ENCODE measurements around the gene PLA2G4D.

Gene PLA2G4D

DNA sequence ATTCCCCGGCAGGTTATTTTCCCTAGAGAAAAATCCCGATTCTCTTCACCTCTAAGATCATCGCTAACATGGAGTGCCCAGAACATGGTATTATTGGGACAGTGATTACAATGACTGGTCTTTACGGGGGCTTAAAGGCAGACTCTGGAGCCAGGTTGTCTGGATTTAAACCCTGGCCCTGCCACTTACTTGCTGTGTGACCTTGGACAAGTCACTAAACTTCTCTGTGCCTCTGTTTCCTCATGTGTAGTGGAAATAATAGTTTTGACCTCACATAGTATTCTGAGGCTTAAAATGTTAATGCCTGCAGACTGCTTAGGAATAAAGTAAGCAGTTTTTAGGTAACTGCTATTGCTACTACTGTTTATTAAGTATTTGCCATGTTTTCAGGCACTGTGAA is 4.4 kb downstream of the PLA2G4D start:
- no peak for DNase-seq

DNA sequence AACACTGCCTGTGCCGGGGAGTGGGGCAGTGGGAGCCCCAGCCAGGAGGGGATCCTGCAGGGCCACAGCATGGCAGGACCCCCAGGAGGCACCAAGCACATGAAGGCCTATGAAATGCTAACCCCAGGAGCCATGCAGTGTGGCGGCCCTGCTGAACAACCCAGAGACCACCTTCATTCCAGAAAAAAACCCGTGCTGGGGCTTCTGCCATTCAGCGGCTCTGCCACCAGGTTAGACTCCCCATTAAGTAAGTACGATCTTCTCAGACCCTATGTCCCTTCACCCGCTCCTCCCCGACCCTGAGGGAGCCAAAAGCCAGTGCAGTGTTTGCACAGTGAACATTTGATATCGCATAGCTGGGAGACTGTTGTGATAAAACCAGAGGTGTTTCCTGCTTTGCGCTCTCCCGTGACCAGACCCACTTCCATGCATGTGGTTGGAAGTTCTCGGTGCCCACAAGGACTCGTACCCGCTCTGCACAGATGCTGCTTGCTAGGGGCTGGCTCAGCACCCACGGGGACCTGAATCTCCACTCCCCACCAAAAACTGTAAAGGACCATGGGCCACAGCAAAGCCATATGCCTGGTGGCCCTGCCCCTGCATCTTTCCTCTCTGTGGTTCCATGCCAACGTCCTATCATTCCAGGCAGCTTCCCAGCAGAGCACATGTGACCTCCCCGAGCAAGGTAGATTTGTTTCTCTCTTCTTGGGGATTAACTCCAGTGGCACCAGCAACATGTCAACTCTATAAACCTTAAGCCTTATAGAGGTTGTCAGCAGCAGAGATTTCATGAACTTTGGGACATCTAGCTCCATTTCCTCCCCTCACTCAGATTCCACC is 5.3 kb downstream of the PLA2G4D start:
- DNase-seq = no peak

DNA sequence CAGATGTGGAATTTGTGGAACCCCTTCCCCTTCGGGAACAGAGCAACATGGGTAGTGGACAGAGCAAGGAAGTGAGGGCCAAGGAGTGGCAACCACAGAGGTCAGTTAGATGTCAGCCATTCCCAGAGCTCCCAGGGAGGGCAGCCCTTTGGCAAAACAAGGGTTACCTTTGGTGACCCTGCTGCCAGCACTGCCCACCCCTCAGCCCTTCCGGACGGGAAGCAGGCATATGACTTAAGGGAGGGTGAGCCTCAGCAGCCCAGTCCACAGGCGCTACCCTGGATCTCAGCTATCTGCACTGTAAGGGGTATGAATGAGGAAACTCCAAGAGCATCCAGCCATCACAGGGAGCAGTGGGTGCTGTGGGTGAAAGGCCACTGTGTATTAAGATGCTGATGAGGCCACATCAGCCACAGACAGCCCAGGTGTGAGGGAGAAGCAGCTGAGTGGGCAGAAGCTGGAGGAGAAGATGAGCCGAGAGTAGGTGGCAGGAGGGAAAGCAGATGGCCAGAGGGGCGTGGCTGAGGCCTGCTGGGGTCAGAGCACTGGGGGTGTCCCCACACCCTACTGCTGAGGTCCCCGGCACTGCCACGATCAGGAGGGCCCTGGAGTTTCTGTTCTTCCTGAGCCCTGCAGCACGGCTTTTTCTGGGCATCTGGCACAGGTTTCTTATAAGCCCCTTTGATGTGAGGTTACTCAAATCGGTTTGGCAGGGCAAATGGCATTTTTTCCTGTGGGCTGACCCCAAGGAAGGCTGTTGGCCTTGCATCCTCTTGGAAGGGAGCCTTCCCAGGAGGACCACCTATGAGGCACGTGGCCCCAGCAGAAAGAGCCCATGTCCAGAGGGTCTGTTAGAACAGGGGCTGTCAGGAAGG is 6.2 kb downstream of the PLA2G4D start:
- DNase-seq = no peak

DNA sequence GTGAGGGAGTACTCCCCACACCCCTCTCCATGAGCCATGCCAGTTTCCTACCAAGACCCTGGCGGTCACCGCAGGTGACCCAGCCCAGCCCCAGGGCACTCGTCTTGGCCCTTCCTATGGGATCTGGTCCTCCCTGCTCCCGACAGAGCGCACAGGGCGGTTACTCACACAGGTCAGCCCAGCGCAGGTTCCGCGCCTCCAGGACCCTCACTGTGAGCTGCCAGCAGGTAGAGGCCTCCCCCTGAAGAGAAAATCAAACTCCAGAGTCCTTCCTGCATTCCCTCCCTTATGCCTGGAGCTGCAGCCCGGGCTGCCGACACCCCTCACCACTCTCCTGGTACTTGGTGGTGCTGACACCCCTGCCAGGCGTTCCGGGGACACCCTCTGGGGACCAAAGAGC is 6.9 kb downstream of the PLA2G4D start:
- no peak for DNase-seq

DNA sequence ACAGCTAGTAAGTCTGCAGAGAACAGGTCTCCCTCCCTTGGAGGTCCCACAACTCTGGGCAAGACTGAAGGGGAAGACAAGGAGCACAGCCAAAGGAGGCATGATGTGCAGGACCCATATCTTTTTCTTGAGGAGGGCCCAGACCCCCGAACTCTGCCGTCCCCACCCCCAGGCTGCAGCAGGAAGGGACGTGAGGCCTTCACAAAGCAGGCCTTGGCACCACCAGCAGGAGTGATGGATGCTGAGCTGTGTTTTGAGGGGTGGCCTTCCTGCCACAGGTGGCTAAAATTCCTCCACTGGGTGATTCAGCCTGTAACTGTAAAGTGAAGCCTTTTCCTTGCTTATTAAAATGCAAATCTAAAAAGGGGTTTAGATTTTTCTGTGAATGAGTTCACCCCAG is 8.6 kb downstream of the PLA2G4D start:
- no peak for DNase-seq

DNA sequence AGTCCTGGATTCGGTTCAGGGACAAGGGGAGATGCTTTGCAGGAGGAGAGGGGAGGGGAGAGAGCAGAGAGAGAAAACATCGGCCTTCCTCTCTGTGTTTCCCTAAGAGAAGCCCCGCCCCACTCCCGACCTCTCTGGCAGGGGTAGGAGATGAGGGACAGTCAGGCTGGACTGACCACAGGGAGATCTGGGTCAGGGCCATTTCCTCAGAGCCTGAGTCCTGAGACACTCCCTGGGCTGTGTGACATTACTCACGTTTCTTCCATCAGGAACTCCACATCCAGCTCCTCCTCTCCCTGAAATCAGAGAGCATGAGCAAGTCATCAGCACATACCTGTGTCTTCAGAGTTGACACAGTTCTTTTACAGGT is 9.1 kb downstream of the PLA2G4D start:
- DNase-seq = no peak

DNA sequence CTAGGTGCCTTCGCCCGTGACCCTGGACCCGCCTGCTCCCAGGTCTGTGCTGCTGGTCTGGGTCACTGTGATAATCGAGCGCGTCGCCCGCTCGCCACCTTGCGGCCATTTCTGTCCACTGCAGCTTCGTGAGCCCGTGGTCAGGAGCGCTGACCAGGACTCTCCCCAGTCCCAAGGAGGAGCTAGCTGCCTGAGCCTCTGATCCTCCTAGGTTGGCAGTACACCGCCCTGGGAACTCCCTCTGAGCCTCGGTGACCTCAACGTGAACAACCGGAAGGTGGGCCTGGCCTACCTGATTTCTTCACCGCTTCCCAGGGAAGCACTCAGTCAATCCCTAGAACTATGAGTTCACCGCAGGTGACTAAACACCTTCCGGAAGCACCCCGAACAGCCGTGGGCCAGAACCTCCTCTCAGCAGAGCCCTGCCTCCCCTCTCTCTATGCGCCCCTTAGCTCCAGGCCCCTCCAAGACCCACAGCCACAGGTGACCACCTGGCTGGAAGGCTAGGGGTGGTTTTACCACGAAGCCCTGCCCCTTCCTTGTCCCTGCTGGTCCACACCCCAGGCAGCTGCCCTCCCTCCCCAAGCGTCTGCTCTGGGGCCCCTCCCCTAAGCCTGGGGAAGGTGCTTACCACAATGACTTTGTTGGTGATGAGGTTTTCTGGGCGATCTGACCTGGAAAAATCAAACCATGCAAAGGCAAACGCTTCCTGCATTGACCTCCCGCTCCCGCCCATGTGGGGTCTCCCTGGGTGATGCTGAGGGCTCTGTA is 9.7 kb downstream of the PLA2G4D start:
- DNase-seq = peak; percentile 19

DNA sequence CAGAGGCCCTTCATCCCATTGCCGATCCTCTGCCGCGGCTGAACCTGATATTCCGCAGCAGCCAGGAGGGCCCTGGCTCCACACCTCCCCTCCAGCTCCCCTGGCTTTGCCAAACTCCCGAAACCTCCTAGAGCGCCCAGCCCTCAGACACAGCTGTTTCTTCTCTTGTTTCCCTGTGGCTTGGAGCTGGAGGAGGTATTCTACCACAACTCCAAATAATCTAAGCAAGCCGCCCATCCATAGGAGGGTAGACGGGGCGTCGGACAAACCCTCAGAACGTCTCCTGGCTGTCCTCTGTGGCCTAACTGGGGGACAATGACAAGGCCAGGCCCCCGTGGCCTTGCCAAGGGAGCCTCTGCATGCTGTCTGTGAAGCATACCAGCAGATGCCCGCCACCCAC is 10.4 kb downstream of the PLA2G4D start:
- no peak for DNase-seq

DNA sequence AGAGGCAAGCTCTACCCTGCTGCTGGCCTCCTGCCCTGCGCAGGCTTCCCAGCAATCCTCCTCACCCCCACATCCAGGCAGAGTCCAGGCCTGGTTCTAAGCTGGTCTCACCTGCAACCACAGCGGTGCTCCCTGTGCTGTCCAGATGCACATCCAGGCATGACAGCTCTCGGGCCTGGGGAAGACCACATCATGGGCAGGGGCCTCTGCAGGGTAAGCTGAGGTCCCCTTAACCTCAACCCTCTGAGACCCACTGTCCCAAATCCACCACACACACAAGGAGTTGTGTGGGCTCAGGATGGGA is 10.8 kb downstream of the PLA2G4D start:
- no peak for DNase-seq

DNA sequence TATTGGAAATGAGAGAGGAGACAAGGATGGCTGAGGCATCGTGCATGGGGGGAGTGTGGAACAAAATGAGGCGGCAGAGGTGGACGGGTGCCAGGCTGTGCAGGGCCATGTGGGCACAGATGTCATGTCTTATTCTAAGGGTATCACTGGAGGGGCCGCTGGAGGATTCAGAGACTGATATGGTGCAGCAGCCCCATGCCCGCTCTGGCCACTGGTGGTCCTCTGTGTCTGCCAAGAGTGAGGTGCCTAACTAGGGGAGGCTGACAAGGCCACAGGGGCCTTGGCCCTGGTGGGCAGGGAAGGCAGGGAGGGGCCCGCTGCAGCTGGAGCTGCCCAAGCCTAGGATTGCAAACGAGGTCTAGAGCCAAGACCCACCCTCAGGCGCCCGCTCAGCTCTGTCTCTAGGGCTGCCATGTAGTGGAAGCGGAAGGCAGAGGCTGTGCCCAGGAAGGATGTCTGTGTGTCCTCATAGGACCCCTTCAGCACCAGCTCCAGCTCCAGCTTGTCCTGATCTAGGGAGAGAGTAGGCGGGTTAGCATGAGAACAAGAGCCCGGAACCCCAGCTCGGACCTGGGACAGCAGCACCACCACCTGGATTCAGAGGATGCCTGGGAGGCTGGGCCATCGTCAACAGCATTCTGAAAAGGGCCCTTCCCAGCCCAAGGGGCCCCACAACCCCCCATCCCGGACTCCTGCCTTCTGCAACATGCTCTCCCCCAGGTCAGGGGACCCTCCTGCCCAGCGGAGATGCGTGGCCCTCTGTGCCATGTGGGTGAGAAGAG is 11.3 kb downstream of the PLA2G4D start:
- DNase-seq = no peak

DNA sequence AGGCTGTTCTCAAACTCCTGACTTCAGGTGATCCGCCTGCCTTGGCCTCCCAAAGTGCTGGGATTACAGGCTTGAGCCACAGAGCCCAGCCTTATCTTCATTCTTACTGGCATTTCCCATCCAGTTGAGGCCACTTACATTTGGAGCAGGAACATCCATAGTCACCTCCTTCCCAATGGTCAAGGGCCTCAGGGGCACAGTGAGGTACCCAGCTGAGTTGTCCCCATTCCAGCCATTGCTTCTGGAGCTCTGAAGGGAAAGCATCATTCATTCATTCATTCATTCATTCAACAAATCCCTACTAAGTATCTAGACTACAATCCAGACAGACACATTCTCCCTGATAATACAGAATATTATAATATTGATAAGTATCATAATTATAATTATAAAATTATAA is 12.2 kb downstream of the PLA2G4D start:
- DNase-seq = no peak

DNA sequence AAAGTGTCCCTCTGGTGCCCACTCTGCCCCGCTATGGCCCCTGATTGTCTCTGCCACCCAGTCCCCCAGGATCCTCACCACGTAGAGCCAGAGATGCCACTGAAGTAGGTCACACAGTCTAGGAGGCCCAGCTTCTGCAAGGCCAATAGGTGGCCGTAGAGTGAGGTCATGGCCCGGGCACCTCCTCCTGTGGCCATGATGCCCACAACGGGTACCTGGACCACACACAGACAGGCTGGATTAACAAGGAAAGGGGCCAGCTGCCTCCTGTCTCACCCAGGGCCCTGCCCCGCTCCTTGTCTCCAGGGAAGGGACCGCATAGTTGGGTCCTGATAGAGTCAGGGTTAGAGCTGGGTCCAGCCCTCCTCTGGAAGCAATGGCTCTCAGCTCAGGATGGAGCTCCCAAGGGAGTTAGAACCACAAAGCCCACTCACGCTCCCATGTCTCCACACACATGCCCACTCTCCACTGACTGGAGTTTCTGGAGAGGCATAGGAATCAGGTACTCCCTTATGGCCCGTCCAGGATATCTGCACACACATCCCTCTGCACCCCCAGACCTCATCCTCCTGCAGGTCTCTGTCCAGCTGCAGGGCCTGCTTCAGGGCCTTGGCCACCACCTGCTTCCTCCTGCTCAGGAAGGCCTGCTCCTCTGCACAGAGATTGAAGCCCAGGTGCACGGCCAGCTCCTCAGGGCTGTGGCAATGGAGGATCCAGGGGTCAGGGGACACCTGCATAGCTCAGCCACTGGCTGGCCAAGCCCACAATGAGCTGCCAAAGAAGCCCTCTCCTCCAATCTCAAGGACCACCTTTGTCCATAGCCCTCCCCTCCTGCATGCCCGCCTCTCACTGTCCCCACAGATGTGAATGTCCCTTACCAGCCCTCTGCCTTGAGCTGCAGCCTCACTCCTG is 13.2 kb downstream of the PLA2G4D start:
- no peak for DNase-seq

DNA sequence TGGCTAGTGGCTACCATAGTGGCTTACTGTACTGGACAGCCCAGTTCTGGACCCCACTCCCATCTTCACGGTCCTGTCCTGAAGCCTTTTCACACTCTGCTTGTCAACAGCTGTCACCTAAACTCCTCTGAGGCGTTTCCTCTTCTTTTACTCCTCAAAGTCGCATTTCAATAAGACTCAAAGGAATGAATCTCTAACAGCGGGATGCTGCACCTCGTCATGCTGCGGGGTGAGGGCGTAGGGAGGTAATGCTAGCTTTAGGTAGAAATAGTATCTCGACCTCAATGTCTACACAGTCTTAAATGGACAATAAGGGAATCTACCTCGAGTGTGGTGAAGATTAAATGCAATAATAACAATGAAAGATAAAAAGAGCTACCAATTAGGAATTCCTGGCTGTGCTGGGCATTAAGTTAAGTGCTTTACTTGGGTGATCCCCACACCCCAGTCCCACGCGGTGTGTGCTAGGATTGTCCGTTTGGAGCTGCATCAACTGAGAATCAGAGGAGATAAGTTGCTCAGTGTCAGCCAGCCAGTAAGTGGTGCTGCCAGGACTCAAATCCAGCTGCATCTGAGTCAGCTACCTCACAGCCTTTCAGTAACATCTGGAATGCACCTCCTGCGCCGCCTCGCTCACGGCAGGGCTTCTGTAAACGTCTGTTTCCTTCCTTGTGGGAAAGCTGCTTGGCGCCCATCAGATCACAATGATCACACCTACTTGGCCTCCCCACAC is 14.0 kb downstream of the PLA2G4D start:
- DNase-seq = no peak

DNA sequence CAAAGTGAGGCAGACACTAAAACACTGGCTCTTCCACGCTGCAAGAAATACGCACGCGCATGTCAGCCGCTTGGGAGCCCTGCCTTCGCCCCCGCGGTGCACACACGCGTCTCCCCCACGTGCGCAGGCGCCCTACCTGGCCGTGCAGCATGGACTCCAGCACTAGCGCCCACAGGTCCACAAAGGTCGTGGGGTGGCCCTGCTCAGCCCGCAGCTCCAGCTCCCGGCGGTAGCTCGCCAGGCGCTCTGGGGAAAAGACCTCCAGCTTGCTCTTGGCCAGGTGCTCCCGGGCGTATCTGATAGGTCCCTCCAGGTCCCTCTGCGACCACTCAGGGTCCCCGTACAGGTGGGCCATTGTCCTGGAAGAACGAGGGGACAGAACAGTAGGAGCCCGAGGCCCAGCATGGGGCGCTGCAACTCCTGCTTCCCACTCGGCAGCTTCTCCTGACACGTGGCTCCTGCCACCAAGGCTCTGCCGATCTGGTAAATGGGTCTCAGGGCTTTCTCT is 14.9 kb downstream of the PLA2G4D start:
- no peak for DNase-seq

DNA sequence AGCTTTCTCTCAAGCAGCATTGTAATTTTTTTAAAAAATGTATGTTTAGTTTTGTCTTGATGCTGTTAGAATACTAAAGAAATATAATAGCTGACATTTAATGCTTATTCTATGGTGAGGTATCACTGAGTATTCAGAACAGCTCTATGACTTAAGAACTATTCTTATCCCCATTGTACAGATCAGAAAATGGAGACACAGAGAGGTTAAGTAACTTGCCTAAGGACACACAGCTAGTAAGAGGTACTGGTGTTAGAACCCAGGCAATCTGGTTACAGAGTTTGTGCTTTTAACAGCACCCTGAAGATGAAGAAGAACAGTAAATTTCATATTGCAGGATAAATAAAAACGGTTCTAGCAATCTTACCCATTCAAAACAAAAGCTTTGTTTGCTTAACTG is 15.5 kb downstream of the PLA2G4D start:
- no peak for DNase-seq

DNA sequence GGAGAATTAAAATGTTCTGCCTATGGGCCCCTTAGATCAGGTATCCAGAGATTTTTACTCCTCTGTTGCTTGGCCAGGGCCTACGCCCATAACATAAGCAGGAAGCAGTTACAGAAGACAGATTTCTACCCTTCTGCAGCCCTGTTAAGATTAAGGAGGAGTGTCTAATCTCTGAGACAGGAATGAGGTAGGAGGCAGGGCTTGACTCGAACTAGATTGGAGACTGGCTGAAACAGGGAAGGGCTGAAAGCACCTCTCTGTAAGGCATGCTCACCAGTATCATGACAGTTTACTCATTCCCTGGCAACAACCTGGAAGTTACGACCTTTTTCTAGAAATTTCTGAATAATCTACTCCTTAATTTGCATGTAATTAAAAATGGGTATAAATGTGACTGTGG is 16.7 kb downstream of the PLA2G4D start:
- DNase-seq = peak; percentile 34

DNA sequence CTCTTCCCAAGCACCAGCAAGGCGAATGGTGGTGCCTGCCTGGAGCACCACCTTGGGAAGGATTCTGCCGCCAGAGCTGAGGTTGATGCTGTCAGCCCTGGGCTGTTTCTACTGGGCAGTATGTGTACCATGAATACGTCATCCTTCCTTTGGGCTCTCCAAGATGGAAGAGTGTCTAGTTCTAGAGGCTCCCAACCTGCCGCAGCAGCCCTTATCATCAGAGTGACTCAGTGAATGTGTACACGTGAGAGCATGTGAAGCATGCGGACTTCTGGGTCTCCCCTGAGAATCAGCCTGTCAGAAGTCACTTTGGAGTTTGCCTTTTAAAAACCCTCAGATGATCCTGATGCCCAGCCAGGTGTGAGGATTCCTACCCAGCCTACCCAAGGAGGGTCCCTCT is 20.9 kb downstream of the PLA2G4D start:
- DNase-seq = no peak

DNA sequence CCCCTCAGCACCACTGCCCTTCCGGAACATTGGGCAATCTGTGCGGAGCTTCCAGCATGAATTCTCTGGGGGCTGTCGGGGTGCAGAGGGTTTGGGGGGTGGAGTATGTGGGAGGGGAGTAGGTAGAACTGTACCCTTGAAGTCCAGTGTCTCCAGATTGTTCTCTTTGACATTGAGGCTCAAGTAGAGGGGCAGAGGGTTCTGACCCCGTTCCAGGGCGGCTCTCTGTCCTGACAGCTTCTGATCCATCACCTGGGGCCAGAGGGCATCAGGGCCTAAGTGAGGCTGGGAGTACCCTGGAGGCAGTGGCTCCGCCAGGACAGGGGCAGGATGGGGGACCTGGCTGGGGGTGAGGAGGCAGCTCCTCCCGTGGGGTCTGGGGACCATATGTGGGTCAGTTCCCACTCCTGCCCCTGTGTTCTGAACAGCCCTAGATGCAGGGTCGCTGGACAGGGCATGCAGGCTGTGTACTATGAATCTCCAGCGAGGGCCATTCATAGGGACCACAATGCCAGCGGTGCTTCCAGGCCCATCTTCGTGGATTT is 22.1 kb downstream of the PLA2G4D start:
- no peak for DNase-seq

DNA sequence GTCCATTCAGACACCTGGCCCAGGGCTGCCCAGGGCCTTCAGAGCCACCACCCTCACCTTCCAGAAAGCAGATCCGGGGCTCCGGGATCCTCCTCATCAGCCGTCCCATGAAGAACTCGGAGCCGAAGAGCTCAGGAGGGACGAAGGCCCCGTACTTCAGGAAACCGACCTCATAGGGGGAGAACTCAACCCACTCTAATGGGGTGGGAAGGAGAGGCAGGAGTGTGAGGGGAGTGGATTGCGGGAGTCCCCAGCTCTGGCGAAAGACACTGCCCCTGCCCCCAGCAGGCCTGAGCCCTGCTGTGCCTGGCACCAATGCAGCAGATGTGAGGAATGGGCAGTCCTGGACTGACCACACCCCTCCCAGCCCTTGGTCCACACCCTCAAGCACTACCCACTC is 22.6 kb downstream of the PLA2G4D start:
- no peak for DNase-seq

DNA sequence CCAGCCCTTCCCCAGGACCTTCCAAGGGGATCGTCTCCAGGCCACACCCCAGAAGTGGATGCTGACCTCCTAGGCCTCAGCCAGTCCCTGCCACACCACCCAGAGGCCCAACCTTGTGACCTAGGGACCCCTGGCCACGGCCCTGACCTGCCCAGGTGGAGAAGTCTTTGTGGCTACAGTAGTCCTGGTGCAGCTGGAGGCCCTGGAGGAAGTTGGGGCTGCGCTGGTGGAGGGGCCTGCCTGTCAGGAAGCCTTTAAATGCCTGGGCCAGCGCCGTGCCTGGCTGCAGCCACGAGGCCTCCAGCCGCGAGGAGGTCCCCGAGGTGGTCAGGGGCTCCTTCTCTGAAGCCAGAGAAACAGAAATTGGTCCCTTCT is 23.4 kb downstream of the PLA2G4D start:
- no peak for DNase-seq
